ENCODE results near the gene GLUD2.

The GLUD2 gene

GRCh38 chrX:121013897-121014455 lies 33.4 kb upstream of the GLUD2 start:
- Histone ChIP-seq H3K27me3 (replicated peaks in 2 of 5; ENCODE audit: control insufficient read depth in 4 of 5, insufficient read depth in 5 of 5, low read length in 4 of 5) (no peaks in the 10 kb centered on the region), H3K4me1 (ENCODE audit: control extremely low read depth in 1 of 4, control insufficient read depth in 4 of 4, insufficient read depth in 4 of 4, low read length in 3 of 4) (no peaks in the 10 kb centered on the region), H3K9me3 (ENCODE audit: control extremely low read depth in 1 of 5, control insufficient read depth in 4 of 5, insufficient read depth in 2 of 5, low read depth in 1 of 5, low read length in 4 of 5) (peaks cover 0 to 1% (median 0%) of the 10 kb centered on the region in 5 experiments), H3K4me3 (ENCODE audit: control insufficient read depth in 1 of 7, extremely low read depth in 1 of 7, insufficient read depth in 4 of 7, low read depth in 2 of 7, low read length in 6 of 7) (no peak overlapping the region), H3K27ac (ENCODE audit: insufficient read depth in 1 of 2, low read depth in 1 of 2, low read length in 2 of 2, poor library complexity in 1 of 2, severe bottlenecking in 2 of 2) (no peak overlapping the region), H3K36me3 (ENCODE audit: control insufficient read depth in 4 of 4, insufficient read depth in 4 of 4, low read length in 3 of 4) (no peaks in the 10 kb centered on the region)
- POLR2A ChIA-PET, result no interaction called here
- no peak for DNase-seq
- CTCF ChIA-PET, result no interaction called here

- Histone ChIP-seq H3K9me3 (ENCODE audit: control extremely low read depth in 1 of 5, control insufficient read depth in 4 of 5, insufficient read depth in 2 of 5, low read depth in 1 of 5, low read length in 4 of 5) (peaks cover 0 to 1% (median 0%) of the 10 kb centered on the region in 5 experiments), H3K27me3 (replicated peaks in 2 of 5; ENCODE audit: control insufficient read depth in 4 of 5, insufficient read depth in 5 of 5, low read length in 4 of 5) (no peaks in the 10 kb centered on the region), H3K27ac (ENCODE audit: insufficient read depth in 1 of 2, low read depth in 1 of 2, low read length in 2 of 2, poor library complexity in 1 of 2, severe bottlenecking in 2 of 2) (no peak overlapping the region), H3K36me3 (ENCODE audit: control insufficient read depth in 4 of 4, insufficient read depth in 4 of 4, low read length in 3 of 4) (no peaks in the 10 kb centered on the region), H3K4me3 (ENCODE audit: control insufficient read depth in 1 of 7, extremely low read depth in 1 of 7, insufficient read depth in 4 of 7, low read depth in 2 of 7, low read length in 6 of 7) (no peak overlapping the region), H3K4me1 (ENCODE audit: control extremely low read depth in 1 of 4, control insufficient read depth in 4 of 4, insufficient read depth in 4 of 4, low read length in 3 of 4) (no peaks in the 10 kb centered on the region)
- DNase-seq, result no peak
- ChIA-PET CTCF (no interaction called here), POLR2A (no interaction called here)
- WGBS (ENCODE audit: insufficient coverage), result no CpG with 5 or more reads among the region's 2 CpGs
Observed at GRCh38 chrX:121014826-121015225, 32.6 kb upstream of the GLUD2 start.

- H3K36me3 ChIP-seq (ENCODE audit: control insufficient read depth in 4 of 4, insufficient read depth in 4 of 4, low read length in 3 of 4), result no peaks in the 10 kb centered on the region
- CTCF ChIA-PET, result no interaction called here
- no CpG with 5 or more reads among the region's 1 CpG for WGBS (ENCODE audit: insufficient coverage)
- no peak overlapping the region for H3K27ac ChIP-seq (ENCODE audit: insufficient read depth in 1 of 2, low read depth in 1 of 2, low read length in 2 of 2, poor library complexity in 1 of 2, severe bottlenecking in 2 of 2)
- no peaks in the 10 kb centered on the region for H3K9me3 ChIP-seq (ENCODE audit: control extremely low read depth in 1 of 5, control insufficient read depth in 4 of 5, insufficient read depth in 2 of 5, low read depth in 1 of 5, low read length in 4 of 5)
- no peak for DNase-seq
- POLR2A ChIA-PET, result no interaction called here
- no peak overlapping the region for H3K4me3 ChIP-seq (ENCODE audit: control insufficient read depth in 1 of 7, extremely low read depth in 1 of 7, insufficient read depth in 4 of 7, low read depth in 2 of 7, low read length in 6 of 7)
- no peaks in the 10 kb centered on the region for H3K4me1 ChIP-seq (ENCODE audit: control extremely low read depth in 1 of 4, control insufficient read depth in 4 of 4, insufficient read depth in 4 of 4, low read length in 3 of 4)
- peaks cover 0 to 2% (median 0%) of the 10 kb centered on the region in 5 experiments for H3K27me3 ChIP-seq (replicated peaks in 2 of 5; ENCODE audit: control insufficient read depth in 4 of 5, insufficient read depth in 5 of 5, low read length in 4 of 5)
Observed at GRCh38 chrX:121028419-121028818, 19.0 kb upstream of the GLUD2 start.

- H3K4me3 ChIP-seq (ENCODE audit: control insufficient read depth in 1 of 7, extremely low read depth in 1 of 7, insufficient read depth in 4 of 7, low read depth in 2 of 7, low read length in 6 of 7), result no peak overlapping the region
- CTCF ChIA-PET, result no interaction called here
- WGBS (ENCODE audit: insufficient coverage), result 91% methylated on average over 4 of the region's 4 CpGs
- no peak for DNase-seq
- POLR2A ChIA-PET, result no interaction called here
- H3K4me1 ChIP-seq (ENCODE audit: control extremely low read depth in 1 of 4, control insufficient read depth in 4 of 4, insufficient read depth in 4 of 4, low read length in 3 of 4), result no peaks in the 10 kb centered on the region
- no peak overlapping the region for H3K27ac ChIP-seq (ENCODE audit: insufficient read depth in 1 of 2, low read depth in 1 of 2, low read length in 2 of 2, poor library complexity in 1 of 2, severe bottlenecking in 2 of 2)
- H3K9me3 ChIP-seq (ENCODE audit: control extremely low read depth in 1 of 5, control insufficient read depth in 4 of 5, insufficient read depth in 2 of 5, low read depth in 1 of 5, low read length in 4 of 5), result no peaks in the 10 kb centered on the region
- H3K36me3 ChIP-seq (ENCODE audit: control insufficient read depth in 4 of 4, insufficient read depth in 4 of 4, low read length in 3 of 4), result no peaks in the 10 kb centered on the region
- peaks cover 0 to 2% (median 0%) of the 10 kb centered on the region in 5 experiments for H3K27me3 ChIP-seq (replicated peaks in 2 of 5; ENCODE audit: control insufficient read depth in 4 of 5, insufficient read depth in 5 of 5, low read length in 4 of 5)
Observed at GRCh38 chrX:121030083-121030482, 17.3 kb upstream of the GLUD2 start.

- WGBS (ENCODE audit: insufficient coverage), result 77% methylated on average over 2 of the region's 2 CpGs
- H3K4me3 ChIP-seq (ENCODE audit: control insufficient read depth in 1 of 7, extremely low read depth in 1 of 7, insufficient read depth in 4 of 7, low read depth in 2 of 7, low read length in 6 of 7), result no peak overlapping the region
- H3K9me3 ChIP-seq (ENCODE audit: control extremely low read depth in 1 of 5, control insufficient read depth in 4 of 5, insufficient read depth in 2 of 5, low read depth in 1 of 5, low read length in 4 of 5), result no peaks in the 10 kb centered on the region
- no peak for DNase-seq
- POLR2A ChIA-PET, result no interaction called here
- H3K36me3 ChIP-seq (ENCODE audit: control insufficient read depth in 4 of 4, insufficient read depth in 4 of 4, low read length in 3 of 4), result no peaks in the 10 kb centered on the region
- no peaks in the 10 kb centered on the region for H3K27me3 ChIP-seq (replicated peaks in 2 of 5; ENCODE audit: control insufficient read depth in 4 of 5, insufficient read depth in 5 of 5, low read length in 4 of 5)
- CTCF ChIA-PET, result no interaction called here
- no peak overlapping the region for H3K27ac ChIP-seq (ENCODE audit: insufficient read depth in 1 of 2, low read depth in 1 of 2, low read length in 2 of 2, poor library complexity in 1 of 2, severe bottlenecking in 2 of 2)
- H3K4me1 ChIP-seq (ENCODE audit: control extremely low read depth in 1 of 4, control insufficient read depth in 4 of 4, insufficient read depth in 4 of 4, low read length in 3 of 4), result no peaks in the 10 kb centered on the region
Observed at GRCh38 chrX:121032531-121032930, 14.9 kb upstream of the GLUD2 start.

GRCh38 chrX:121036137-121036536 lies 11.3 kb upstream of the GLUD2 start:
- DNase-seq, result no peak
- Histone ChIP-seq H3K9me3 (ENCODE audit: control extremely low read depth in 1 of 5, control insufficient read depth in 4 of 5, insufficient read depth in 2 of 5, low read depth in 1 of 5, low read length in 4 of 5) (no peaks in the 10 kb centered on the region), H3K36me3 (ENCODE audit: control insufficient read depth in 4 of 4, insufficient read depth in 4 of 4, low read length in 3 of 4) (no peaks in the 10 kb centered on the region), H3K4me3 (ENCODE audit: control insufficient read depth in 1 of 7, extremely low read depth in 1 of 7, insufficient read depth in 4 of 7, low read depth in 2 of 7, low read length in 6 of 7) (no peak overlapping the region), H3K27ac (ENCODE audit: insufficient read depth in 1 of 2, low read depth in 1 of 2, low read length in 2 of 2, poor library complexity in 1 of 2, severe bottlenecking in 2 of 2) (no peak overlapping the region), H3K27me3 (replicated peaks in 2 of 5; ENCODE audit: control insufficient read depth in 4 of 5, insufficient read depth in 5 of 5, low read length in 4 of 5) (no peaks in the 10 kb centered on the region), H3K4me1 (ENCODE audit: control extremely low read depth in 1 of 4, control insufficient read depth in 4 of 4, insufficient read depth in 4 of 4, low read length in 3 of 4) (no peaks in the 10 kb centered on the region)
- ChIA-PET CTCF (no interaction called here), POLR2A (no interaction called here)
- 86% methylated on average over 1 of the region's 3 CpGs for WGBS (ENCODE audit: insufficient coverage)

GRCh38 chrX:121036951-121037350 lies 10.5 kb upstream of the GLUD2 start:
- no peaks in the 10 kb centered on the region for H3K36me3 ChIP-seq (ENCODE audit: control insufficient read depth in 4 of 4, insufficient read depth in 4 of 4, low read length in 3 of 4)
- 97% methylated on average over 2 of the region's 4 CpGs for WGBS (ENCODE audit: insufficient coverage)
- no peak for DNase-seq
- ChIA-PET CTCF (no interaction called here), POLR2A (no interaction called here)
- H3K27ac ChIP-seq (ENCODE audit: insufficient read depth in 1 of 2, low read depth in 1 of 2, low read length in 2 of 2, poor library complexity in 1 of 2, severe bottlenecking in 2 of 2), result no peak overlapping the region
- no peak overlapping the region for H3K4me3 ChIP-seq (ENCODE audit: control insufficient read depth in 1 of 7, extremely low read depth in 1 of 7, insufficient read depth in 4 of 7, low read depth in 2 of 7, low read length in 6 of 7)
- no peaks in the 10 kb centered on the region for H3K9me3 ChIP-seq (ENCODE audit: control extremely low read depth in 1 of 5, control insufficient read depth in 4 of 5, insufficient read depth in 2 of 5, low read depth in 1 of 5, low read length in 4 of 5)
- no peaks in the 10 kb centered on the region for H3K27me3 ChIP-seq (replicated peaks in 2 of 5; ENCODE audit: control insufficient read depth in 4 of 5, insufficient read depth in 5 of 5, low read length in 4 of 5)
- no peaks in the 10 kb centered on the region for H3K4me1 ChIP-seq (ENCODE audit: control extremely low read depth in 1 of 4, control insufficient read depth in 4 of 4, insufficient read depth in 4 of 4, low read length in 3 of 4)

All from common myeloid progenitor, CD34-positive (primary cell).